SK-N-SH (cell line): Measurements from ENCODE around the gene CTSZ. TPM values are rescaled to one million over a fixed set of nuclear protein-coding genes. Genes with fewer than 3 reads are reported as not detected.

Experiments used
- CTCF ChIA-PET: fragments of 300-600, 350-600 bp; formaldehyde crosslinking; extraction: SDS; loops from one replicate; lab custom pipeline; 2021; lab: Yijun Ruan, JAX
- POLR2A ChIA-PET: fragments of 350-600 bp; sonication (Branson Sonifier 250); formaldehyde crosslinking; extraction: SDS; loops from one replicate; lab custom pipeline; 2020; ENCODE audit warnings: antibody characterized with exemption, inconsistent platforms; lab: Yijun Ruan, JAX
- DNase-seq: peaks from one replicate; pipeline ENCODE4 v3.0.0; 2012
- H2AFZ ChIP-seq: fragments of 200-600 bp; sonication (generic); 2 replicates; pipeline ENCODE4 v1.8.1; 2016; ENCODE audit warnings: antibody characterized with exemption, mild to moderate bottlenecking, low read depth
- H3F3A ChIP-seq: fragments of 200-600 bp; sonication (generic); replicated peaks from 2 replicates; pipeline ENCODE3; 2016; ENCODE audit warnings: antibody characterized with exemption, mild to moderate bottlenecking; ENCODE audit not compliant: insufficient read depth
- H3K27ac ChIP-seq, 2 experiments: fragments of 200-500 bp in 1 of 2; fragments of 200-600 bp in 1 of 2; sonication (Bioruptor generic) in 1 of 2; sonication (generic), shearing (Covaris generic) in 1 of 2; 2 replicates each; pipeline versions ENCODE4 v1.5.1 to v1.6.1; 2014 to 2016; ENCODE audit warnings: low read depth in 2 of 2, inconsistent platforms in 1 of 2, low read length in 1 of 2, mild to moderate bottlenecking in 1 of 2, mixed read lengths in 1 of 2
- H3K27me3 ChIP-seq: fragments of 200-600 bp; sonication (generic), shearing (Covaris generic); 2 replicates; pipeline ENCODE4 v1.6.1; 2016; ENCODE audit warnings: mixed run types; ENCODE audit not compliant: insufficient read depth
- H3K36me3 ChIP-seq, 2 experiments: fragments of 200-500 bp in 1 of 2; fragments of 200-600 bp in 1 of 2; sonication (Bioruptor generic) in 1 of 2; sonication (generic) in 1 of 2; replicated peaks in 1 of 2; 2 replicates each; pipeline versions ENCODE3 to v1.5.1; 2014 to 2016; ENCODE audit warnings: low read length in 1 of 2, mild to moderate bottlenecking in 1 of 2; ENCODE audit not compliant: insufficient read depth in 2 of 2, control insufficient read depth in 1 of 2
- H3K4me1 ChIP-seq, 2 experiments: fragments of 200-500 bp in 1 of 2; fragments of 200-600 bp in 1 of 2; sonication (Bioruptor generic) in 1 of 2; sonication (generic), shearing (Covaris generic) in 1 of 2; 2 replicates each; pipeline versions ENCODE4 v1.5.1 to v1.6.1; 2014 to 2016; ENCODE audit warnings: low read depth in 1 of 2, low read length in 1 of 2, mixed run types in 1 of 2; ENCODE audit not compliant: insufficient read depth in 2 of 2, control insufficient read depth in 1 of 2
- H3K4me2 ChIP-seq: fragments of 200-600 bp; sonication (generic), shearing (Covaris generic); 2 replicates; pipeline ENCODE4 v1.6.1; 2017; ENCODE audit warnings: mixed run types
- H3K4me3 ChIP-seq, 2 experiments: fragments of 200-500 bp in 1 of 2; fragments of 200-600 bp in 1 of 2; sonication (Bioruptor generic) in 1 of 2; sonication (generic), shearing (Covaris generic) in 1 of 2; 2 replicates each; pipeline versions ENCODE4 v1.5.1 to v1.8.1; 2014 to 2016; ENCODE audit warnings: low read depth in 2 of 2, inconsistent platforms in 1 of 2, low read length in 1 of 2, mild to moderate bottlenecking in 1 of 2, mixed read lengths in 1 of 2, moderate library complexity in 1 of 2
- H3K79me2 ChIP-seq: fragments of 200-600 bp; sonication (generic); 2 replicates; pipeline ENCODE4 v1.8.1; 2017; ENCODE audit warnings: mild to moderate bottlenecking; ENCODE audit not compliant: insufficient read depth
- H3K9ac ChIP-seq: fragments of 200-600 bp; sonication (generic); 2 replicates; pipeline ENCODE4 v1.6.1; 2017; ENCODE audit warnings: mixed run types
- H3K9me2 ChIP-seq: fragments of 200-600 bp; sonication (generic); 2 replicates; pipeline ENCODE4 v1.6.1; 2017; ENCODE audit warnings: mixed run types
- H3K9me3 ChIP-seq: fragments of 200-600 bp; sonication (generic); 2 replicates; pipeline ENCODE4 v1.6.1; 2017; ENCODE audit warnings: mixed run types, mild to moderate bottlenecking, moderate library complexity
- H4K20me1 ChIP-seq: fragments of 200-600 bp; sonication (generic); 2 replicates; pipeline ENCODE4 v1.6.1; 2017; ENCODE audit warnings: mild to moderate bottlenecking, mixed run types; ENCODE audit not compliant: insufficient read depth
- ELF1 ChIP-seq: IDR thresholded peaks from 2 replicates; pipeline ENCODE4 v1.4.0; 2012
- EP300 ChIP-seq, 2 experiments: IDR thresholded peaks; 2 replicates each; pipeline versions ENCODE4 v1.4.0 to v1.6.1; 2012; ENCODE audit warnings: borderline replicate concordance in 1 of 2, low read depth in 1 of 2, low read length in 1 of 2
- EZH2phosphoT487 ChIP-seq: fragments of 200-600 bp; sonication (generic); IDR thresholded peaks from 2 replicates; pipeline ENCODE4 v1.6.1; 2017; ENCODE audit warnings: low read depth, mixed run types, mild to moderate bottlenecking, antibody characterized with exemption, moderate library complexity, borderline replicate concordance
- MXI1 ChIP-seq: IDR thresholded peaks from 2 replicates; pipeline ENCODE4 v1.6.1; 2012; ENCODE audit warnings: mild to moderate bottlenecking, low read depth, low read length, improper control_type of control experiment
- NFIC ChIP-seq: IDR thresholded peaks from 2 replicates; pipeline ENCODE4 v1.4.0; 2012; ENCODE audit warnings: borderline replicate concordance
- PBX3 ChIP-seq: IDR thresholded peaks from 2 replicates; pipeline ENCODE4; 2012
- RAD21 ChIP-seq: IDR thresholded peaks from 2 replicates; pipeline ENCODE4 v1.6.1; 2012; ENCODE audit warnings: mild to moderate bottlenecking, low read length
- SMC3 ChIP-seq: IDR thresholded peaks from 2 replicates; pipeline ENCODE4 v1.6.1; 2012; ENCODE audit warnings: low read depth, low read length, improper control_type of control experiment
- TAF1 ChIP-seq: IDR thresholded peaks from 2 replicates; pipeline ENCODE4 v1.6.1; 2012; ENCODE audit warnings: low read depth, mild to moderate bottlenecking, low read length, moderate library complexity, borderline replicate concordance
- TCF12 ChIP-seq: IDR thresholded peaks from 2 replicates; pipeline ENCODE4 v1.4.0; 2012
- WGBS: methylation state at CpG from one replicate; pipeline ENCODE4 v1.1.6; 2017; ENCODE audit warnings: low lambda C conversion rate; 5-methylcytosine and 5-hydroxymethylcytosine counted together
- polyA plus RNA-seq, 3 experiments: library from polyadenylated mRNA; depleted of rRNA; stranded (reverse); fragments of >200 nt; gene quantifications; 2 replicates each; pipeline ENCODE4 v1.2.3, GENCODE V29; 2012
- TF ChIP-seq, protein P1 (sequence below): fragments of 200-600 bp; sonication (generic); IDR thresholded peaks from 2 replicates; pipeline ENCODE4 v1.6.1; 2017; ENCODE audit warnings: antibody characterized with exemption, mild to moderate bottlenecking, moderate library complexity

The CTSZ gene
- polyA plus RNA-seq, 1 of the 3 experiments (the other 2 are of a cell fraction): 0.03 TPM

DNA sequence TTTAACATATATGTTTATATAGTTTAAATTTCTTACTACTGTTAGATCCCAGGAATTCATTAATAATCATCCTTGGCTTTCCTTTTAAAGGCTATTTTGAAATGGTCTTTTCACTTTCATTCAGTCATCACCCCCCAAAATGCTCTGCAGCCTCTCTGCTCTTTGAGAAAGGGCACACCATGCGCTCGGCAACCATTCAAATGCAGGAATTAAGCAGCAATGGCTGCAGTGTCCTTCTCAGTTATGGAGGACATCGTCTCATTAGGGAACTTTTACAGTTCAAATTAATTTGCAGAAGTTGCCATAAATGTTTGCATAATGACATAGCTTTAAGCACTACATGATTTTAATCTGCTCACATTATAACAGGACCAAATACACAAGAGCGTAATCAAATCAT is 18.5 kb upstream of the CTSZ start:
- peaks cover 63% of the 10 kb centered on the region for H3K79me2 ChIP-seq
- TF ChIP-seq TCF12 (no peak), EZH2phosphoT487 (no peak)
- H3K9ac ChIP-seq: no peak overlapping the region
- no peak overlapping the region for H2AFZ ChIP-seq
- no peaks in the 10 kb centered on the region for H3K27me3 ChIP-seq
- H3K36me3 ChIP-seq: peaks cover 54 to 74% of the 10 kb centered on the region in 2 experiments
- no peak overlapping the region for H3K4me3 ChIP-seq
- WGBS: 86% methylated on average over 4 of the region's 4 CpGs
- H3K9me2 ChIP-seq: no peaks in the 10 kb centered on the region
- peaks cover 22 to 38% of the 10 kb centered on the region in 2 experiments; a peak in 3 of 4 replicates for H3K4me1 ChIP-seq
- no peak overlapping the region; a peak in 1 of 4 replicates for H3K27ac ChIP-seq
- peaks cover 23% of the 10 kb centered on the region for H3F3A ChIP-seq
- DNase-seq: no peak
- ChIA-PET CTCF (no interaction called here), POLR2A (no interaction called here)
- H3K9me3 ChIP-seq: no peaks in the 10 kb centered on the region
- H3K4me2 ChIP-seq: no peak overlapping the region
- peaks cover 39% of the 10 kb centered on the region for H4K20me1 ChIP-seq

DNA sequence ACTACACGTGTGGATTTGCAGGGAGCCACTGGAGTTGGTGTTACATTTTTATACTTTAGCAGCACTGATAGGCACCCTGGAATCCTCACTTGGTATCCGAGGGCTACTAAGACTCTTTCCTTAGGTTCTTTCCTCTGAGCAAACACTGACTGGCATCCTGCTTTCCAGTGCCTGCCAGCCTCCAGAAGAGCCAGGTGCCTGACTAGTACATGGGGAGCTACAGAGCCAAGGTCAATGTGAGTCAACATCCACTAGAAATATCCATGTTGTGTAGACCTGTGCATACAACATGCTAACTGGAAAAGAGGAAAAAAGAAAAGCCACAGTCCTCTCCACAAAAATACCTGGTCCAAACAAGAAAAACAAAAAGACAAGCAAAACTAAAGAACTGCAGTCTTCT is 18.0 kb upstream of the CTSZ start:
- peaks cover 39% of the 10 kb centered on the region for H4K20me1 ChIP-seq
- no peak overlapping the region for H3K9ac ChIP-seq
- ChIA-PET CTCF (interaction anchor here (1.0 kb wide), 1 partner anchor 379 kb away, joined by 4 read pairs; no protein-coding TSS in a partner anchor), POLR2A (no interaction called here)
- H3K4me2 ChIP-seq: no peak overlapping the region
- no peaks in the 10 kb centered on the region for H3K27me3 ChIP-seq
- peaks cover 23% of the 10 kb centered on the region for H3F3A ChIP-seq
- H3K9me3 ChIP-seq: no peaks in the 10 kb centered on the region
- H3K9me2 ChIP-seq: no peaks in the 10 kb centered on the region
- H3K27ac ChIP-seq: no peak overlapping the region; a peak in 1 of 4 replicates
- TF ChIP-seq ELF1 (no peak), EP300 (IDR thresholded peaks at IDR 0.05; ENCODE audit: borderline replicate concordance in 1 of 2, low read depth in 1 of 2, low read length in 1 of 2) (no peak), EZH2phosphoT487 (no peak), NFIC (no peak), SMC3 (no peak), PBX3 (no peak), TAF1 (no peak), MXI1 (no peak), RAD21 (no peak)
- TF ChIP-seq, protein P1, sequence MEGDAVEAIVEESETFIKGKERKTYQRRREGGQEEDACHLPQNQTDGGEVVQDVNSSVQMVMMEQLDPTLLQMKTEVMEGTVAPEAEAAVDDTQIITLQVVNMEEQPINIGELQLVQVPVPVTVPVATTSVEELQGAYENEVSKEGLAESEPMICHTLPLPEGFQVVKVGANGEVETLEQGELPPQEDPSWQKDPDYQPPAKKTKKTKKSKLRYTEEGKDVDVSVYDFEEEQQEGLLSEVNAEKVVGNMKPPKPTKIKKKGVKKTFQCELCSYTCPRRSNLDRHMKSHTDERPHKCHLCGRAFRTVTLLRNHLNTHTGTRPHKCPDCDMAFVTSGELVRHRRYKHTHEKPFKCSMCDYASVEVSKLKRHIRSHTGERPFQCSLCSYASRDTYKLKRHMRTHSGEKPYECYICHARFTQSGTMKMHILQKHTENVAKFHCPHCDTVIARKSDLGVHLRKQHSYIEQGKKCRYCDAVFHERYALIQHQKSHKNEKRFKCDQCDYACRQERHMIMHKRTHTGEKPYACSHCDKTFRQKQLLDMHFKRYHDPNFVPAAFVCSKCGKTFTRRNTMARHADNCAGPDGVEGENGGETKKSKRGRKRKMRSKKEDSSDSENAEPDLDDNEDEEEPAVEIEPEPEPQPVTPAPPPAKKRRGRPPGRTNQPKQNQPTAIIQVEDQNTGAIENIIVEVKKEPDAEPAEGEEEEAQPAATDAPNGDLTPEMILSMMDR: no peak
- peaks cover 19 to 35% of the 10 kb centered on the region in 2 experiments; a peak in 3 of 4 replicates for H3K4me1 ChIP-seq
- H3K79me2 ChIP-seq: peaks cover 60% of the 10 kb centered on the region
- 85% methylated on average over 2 of the region's 2 CpGs for WGBS
- peaks cover 50 to 69% of the 10 kb centered on the region in 2 experiments for H3K36me3 ChIP-seq
- H3K4me3 ChIP-seq: no peak overlapping the region
- H2AFZ ChIP-seq: no peak overlapping the region
- no peak for DNase-seq
